Keratinocyte (primary cell): ENCODE data around the gene MVP.

Source experiments
- EZH2 ChIP-seq: IDR thresholded peaks from one replicate; pipeline ENCODE4 v1.6.1; 2012; ENCODE audit warnings: inconsistent platforms, mild to moderate bottlenecking, low read length, moderate library complexity
- TF ChIP-seq, protein P1 (sequence below), 3 experiments: IDR thresholded peaks in 1 of 3; conservative IDR thresholded peaks in 1 of 3; optimal IDR thresholded peaks in 1 of 3; 2 replicates in 2 of 3; 3 replicates in 1 of 3; pipeline versions ENCODE3 to v1.5.1; 2011; ENCODE audit warnings: low read length in 3 of 3, mild to moderate bottlenecking in 3 of 3, moderate library complexity in 2 of 3, control low read depth in 1 of 3, inconsistent platforms in 1 of 3; ENCODE audit not compliant: insufficient read depth in 2 of 3; ENCODE audit errors: extremely low read depth in 1 of 3

DNA sequence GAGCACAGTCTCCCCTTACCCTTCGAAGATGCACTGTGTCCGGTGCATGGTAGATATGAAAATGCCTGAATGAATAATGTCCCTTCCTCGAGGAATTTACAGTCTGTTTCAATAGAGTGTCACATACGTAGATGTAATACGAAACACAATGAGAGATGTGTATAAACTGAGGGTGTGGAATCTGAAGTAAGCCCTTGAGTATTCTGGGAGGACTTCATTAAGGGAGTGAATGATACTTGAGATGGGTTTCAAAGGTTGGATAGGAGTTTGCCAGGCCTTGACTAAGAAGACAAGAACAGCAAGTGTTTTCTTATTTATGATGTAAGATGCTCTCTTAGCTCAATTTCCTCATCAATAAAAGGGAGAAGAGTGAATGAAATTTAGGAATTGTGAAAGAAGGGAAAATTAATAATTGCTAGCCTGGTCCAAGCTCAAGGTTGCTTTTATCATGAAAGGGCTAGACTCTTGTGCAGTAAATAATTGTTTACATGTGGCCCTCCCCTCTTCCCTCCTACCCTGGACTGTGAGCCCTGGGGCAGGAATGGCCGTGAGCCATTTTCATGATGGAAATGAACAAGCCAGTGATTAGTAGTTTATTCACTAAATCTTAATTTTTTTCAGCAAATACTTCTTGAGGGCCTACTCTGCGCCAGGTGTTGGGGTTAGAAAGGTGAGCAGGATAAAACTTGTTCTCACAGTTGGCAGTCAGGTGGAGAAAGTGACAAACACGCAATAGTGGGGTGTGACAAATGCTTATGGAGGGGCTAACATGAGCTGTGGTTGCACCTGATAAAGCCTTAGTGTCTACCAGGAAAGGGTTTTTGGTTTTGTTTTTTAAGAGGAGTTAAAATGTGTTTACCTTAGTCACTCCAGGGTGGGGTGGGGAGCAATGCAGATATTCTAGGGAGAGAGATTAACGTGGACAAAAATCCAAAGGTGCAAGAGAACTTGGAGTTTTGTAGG, 28.1 kb upstream of the MVP start:
- TF ChIP-seq, protein P1, sequence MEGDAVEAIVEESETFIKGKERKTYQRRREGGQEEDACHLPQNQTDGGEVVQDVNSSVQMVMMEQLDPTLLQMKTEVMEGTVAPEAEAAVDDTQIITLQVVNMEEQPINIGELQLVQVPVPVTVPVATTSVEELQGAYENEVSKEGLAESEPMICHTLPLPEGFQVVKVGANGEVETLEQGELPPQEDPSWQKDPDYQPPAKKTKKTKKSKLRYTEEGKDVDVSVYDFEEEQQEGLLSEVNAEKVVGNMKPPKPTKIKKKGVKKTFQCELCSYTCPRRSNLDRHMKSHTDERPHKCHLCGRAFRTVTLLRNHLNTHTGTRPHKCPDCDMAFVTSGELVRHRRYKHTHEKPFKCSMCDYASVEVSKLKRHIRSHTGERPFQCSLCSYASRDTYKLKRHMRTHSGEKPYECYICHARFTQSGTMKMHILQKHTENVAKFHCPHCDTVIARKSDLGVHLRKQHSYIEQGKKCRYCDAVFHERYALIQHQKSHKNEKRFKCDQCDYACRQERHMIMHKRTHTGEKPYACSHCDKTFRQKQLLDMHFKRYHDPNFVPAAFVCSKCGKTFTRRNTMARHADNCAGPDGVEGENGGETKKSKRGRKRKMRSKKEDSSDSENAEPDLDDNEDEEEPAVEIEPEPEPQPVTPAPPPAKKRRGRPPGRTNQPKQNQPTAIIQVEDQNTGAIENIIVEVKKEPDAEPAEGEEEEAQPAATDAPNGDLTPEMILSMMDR (optimal IDR thresholded peaks at IDR 0.05 in 1 of 3, IDR thresholded peaks at IDR 0.05 in 1 of 3, conservative IDR thresholded peaks at IDR 0.05 in 1 of 3; ENCODE audit: extremely low read depth in 1 of 3, insufficient read depth in 2 of 3, low read length in 3 of 3): no peak
- no peak for TF ChIP-seq EZH2
